Suprapubic skin (tissue), 3 donors: Measurements from ENCODE around the gene RPL41.
"Not testable (repeated sequence)": the region's sequence is repeated elsewhere in the genome, so short reads cannot be mapped to it uniquely, and the experiment has no call there.

Experiments used
- CTCF ChIP-seq, 2 donors: fragments of 200-600 bp in 1 of 2; fragments of 450-650 bp in 1 of 2; sonication (generic) in 1 of 2; IDR thresholded peaks; one replicate each; pipeline ENCODE4 v1.5.1; 2016 to 2019; ENCODE audit warnings: antibody characterized with exemption in 2 of 2, mild to moderate bottlenecking in 1 of 2, moderate library complexity in 1 of 2
- EP300 ChIP-seq: sonication (generic); formaldehyde crosslinking; IDR thresholded peaks from one replicate; pipeline ENCODE4 v1.6.1; 2017; ENCODE audit warnings: antibody characterized with exemption
- POLR2A ChIP-seq, 2 donors: fragments of 450-650 bp; IDR thresholded peaks; one replicate each; pipeline ENCODE4 v1.6.1; 2017; ENCODE audit warnings: antibody characterized with exemption in 2 of 2, mild to moderate bottlenecking in 2 of 2, moderate library complexity in 2 of 2

- not testable (repeated sequence) for TF ChIP-seq EP300; POLR2A (IDR thresholded peaks at IDR 0.05); CTCF (IDR thresholded peaks at IDR 0.05)
Observed at GRCh38 chr12:56117082-56117706, 761 bp downstream of the RPL41 start.
